ENCODE measurements around the gene RNF113A. TPM values are rescaled to one million over a fixed set of nuclear protein-coding genes. Genes with fewer than 3 reads are reported as not detected.
A peak's percentile ranks its signal among the peaks of the same experiment; 100 is the strongest.

RNF113A gene
- total and polyA plus RNA-seq, 2 of the 8 experiments (the other 6 are each of a cell fraction or from before 2014, with no cell fraction given), result 10.3 to 14.2 TPM

DNA sequence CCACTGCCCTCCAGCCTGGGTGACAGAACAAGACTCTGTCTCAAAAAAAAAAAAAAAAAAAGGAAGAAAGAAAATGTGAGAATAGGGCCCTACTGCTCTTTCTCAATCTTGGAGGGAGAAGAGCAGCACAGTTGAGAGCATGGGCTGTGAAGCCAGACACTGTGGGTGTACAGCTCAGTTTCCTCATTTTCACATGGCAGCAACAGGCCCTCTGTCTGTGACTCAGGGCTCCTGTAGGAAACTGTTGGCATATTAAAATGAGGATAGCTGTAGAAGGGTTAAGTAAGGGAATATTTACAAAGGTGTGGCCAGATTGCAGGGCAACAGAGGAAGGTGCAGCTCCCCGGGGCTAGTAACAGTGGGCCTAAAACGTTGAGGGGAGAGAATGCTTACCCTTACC lies 27.6 kb upstream of the RNF113A start:
- H2BK5ac ChIP-seq (ENCODE audit: low read depth, low read length), result no peak overlapping the region
- H2BK15ac ChIP-seq (ENCODE audit: low read length), result no peak overlapping the region
- no peaks in the 10 kb centered on the region for H3K79me1 ChIP-seq (ENCODE audit: low read depth, low read length)
- H3K36me3 ChIP-seq (ENCODE audit: control insufficient read depth in 2 of 4, insufficient read depth in 4 of 4, low read length in 3 of 4), result no peaks in the 10 kb centered on the region
- no peak overlapping the region for H3K4me3 ChIP-seq (ENCODE audit: extremely low read depth in 1 of 4, insufficient read depth in 2 of 4, low read depth in 3 of 4, low read length in 4 of 4)
- ChIA-PET POLR2A (ENCODE audit: partially characterized antibody) (interaction anchor here (1.2 to 1.9 kb wide), 2 partner anchors 11 to 20 kb away, joined by 3 to 5 read pairs; no protein-coding TSS in a partner anchor), CTCF (ENCODE audit: partially characterized antibody) (interaction anchor here (0.5 kb wide), 1 partner anchor 47 kb away, joined by 3 read pairs; no protein-coding TSS in a partner anchor)
- no peak overlapping the region for H2AK5ac ChIP-seq (ENCODE audit: low read depth, low read length)
- H3K9me3 ChIP-seq (ENCODE audit: insufficient read depth in 2 of 2, low read depth in 1 of 2, low read length in 1 of 2), result no peaks in the 10 kb centered on the region
- no peak overlapping the region; the same call in 1 of the 2 replicates for H2AFZ ChIP-seq (ENCODE audit: low read length)
- H4K20me1 ChIP-seq (replicated peaks in 1 of 2; ENCODE audit: control insufficient read depth in 1 of 2, insufficient read depth in 2 of 2, low read length in 2 of 2), result no peaks in the 10 kb centered on the region
- no peak overlapping the region for H3K56ac ChIP-seq (replicated peaks; ENCODE audit: insufficient read length, low read depth, low read length)
- no peaks in the 10 kb centered on the region for H3K23me2 ChIP-seq (ENCODE audit: low read depth, low read length)
- peak; percentile 13 for FAIRE-seq
- DNase-seq (ENCODE audit: low read depth in 1 of 2, low spot score in 2 of 2), result no peak
- H3K14ac ChIP-seq (ENCODE audit: insufficient read length), result no peak overlapping the region
- H2BK12ac ChIP-seq (ENCODE audit: low read depth, low read length), result no peak overlapping the region
- H3K23ac ChIP-seq (ENCODE audit: insufficient read length), result no peak overlapping the region
- no peak overlapping the region for H3K9ac ChIP-seq (replicated peaks in 1 of 4; ENCODE audit: extremely low read depth in 1 of 4, low read depth in 3 of 4, low read length in 3 of 4)
- no peak overlapping the region for H4K91ac ChIP-seq (replicated peaks; ENCODE audit: insufficient read length, low read length)
- no peak overlapping the region for H3K27ac ChIP-seq (ENCODE audit: low read depth, low read length)
- WGBS, 2 experiments (ENCODE audit: extremely low coverage in 1 of 2, insufficient coverage in 1 of 2, insufficient read length in 1 of 2, insufficient replicate concordance in 2 of 2, low coverage in 1 of 2, low lambda C conversion rate in 2 of 2, missing lambda C conversion rate in 1 of 2), result 44% methylated on average over 2 of the region's 2 CpGs; no CpG with 5 or more reads in 1 of the 2 experiments
- H2BK20ac ChIP-seq (ENCODE audit: low read length), result no peak overlapping the region
- no peak overlapping the region for H3K4me2 ChIP-seq (ENCODE audit: insufficient read depth in 1 of 2, low read depth in 2 of 2, low read length in 2 of 2)
- no peak overlapping the region for H4K8ac ChIP-seq (ENCODE audit: extremely low read depth, insufficient read depth, low read length)
- H3K27me3 ChIP-seq (replicated peaks in 1 of 4; ENCODE audit: control insufficient read depth in 3 of 4, extremely low read depth in 1 of 4, insufficient read depth in 3 of 4, low read length in 3 of 4), result no peaks in the 10 kb centered on the region
- H3K18ac ChIP-seq (ENCODE audit: extremely low read depth, low read length), result no peak overlapping the region
- H3K4ac ChIP-seq (replicated peaks; ENCODE audit: insufficient read length, low read depth, low read length), result no peak overlapping the region
- no peaks in the 10 kb centered on the region for H3K79me2 ChIP-seq (ENCODE audit: control insufficient read depth in 1 of 2, insufficient read depth in 2 of 2, low read length in 2 of 2)
- H4K5ac ChIP-seq (ENCODE audit: insufficient read length, low read depth, low read length), result no peak overlapping the region
- H3K4me1 ChIP-seq (replicated peaks in 1 of 4; ENCODE audit: control insufficient read depth in 3 of 4, insufficient read depth in 4 of 4, low read length in 3 of 4), result peaks cover 0 to 2% (median 0%) of the 10 kb centered on the region in 4 experiments; a peak in 1 of 7 replicates
- no peak overlapping the region for H2BK120ac ChIP-seq (replicated peaks; ENCODE audit: low read depth, low read length)
- TF ChIP-seq NRF1 (IDR thresholded peaks at IDR 0.05; ENCODE audit: low read depth, low read length), result no peak
- no peak for TF ChIP-seq EGR1 (IDR thresholded peaks at IDR 0.05; ENCODE audit: borderline replicate concordance, low read depth, low read length)
- no peak for TF ChIP-seq RAD21 (IDR thresholded peaks at IDR 0.05 in 1 of 2, conservative IDR thresholded peaks at IDR 0.05 in 1 of 2; ENCODE audit: low read depth in 2 of 2, low read length in 2 of 2)
- no peak for TF ChIP-seq SIN3A (conservative IDR thresholded peaks at IDR 0.05 in 1 of 2, IDR thresholded peaks at IDR 0.05 in 1 of 2; ENCODE audit: low read depth in 1 of 2, low read length in 2 of 2)
- no peak for TF ChIP-seq BACH1 (IDR thresholded peaks at IDR 0.05; ENCODE audit: low read length)
- no peak for TF ChIP-seq TEAD4 (IDR thresholded peaks at IDR 0.05; ENCODE audit: low read depth, low read length)

Measured in H1 (cell line).